ENCODE measurements around the gene MMD.

GRCh38 chr17:55451758-55452138 lies 30.1 kb upstream of the MMD start:
- TF ChIP-seq, protein P1, sequence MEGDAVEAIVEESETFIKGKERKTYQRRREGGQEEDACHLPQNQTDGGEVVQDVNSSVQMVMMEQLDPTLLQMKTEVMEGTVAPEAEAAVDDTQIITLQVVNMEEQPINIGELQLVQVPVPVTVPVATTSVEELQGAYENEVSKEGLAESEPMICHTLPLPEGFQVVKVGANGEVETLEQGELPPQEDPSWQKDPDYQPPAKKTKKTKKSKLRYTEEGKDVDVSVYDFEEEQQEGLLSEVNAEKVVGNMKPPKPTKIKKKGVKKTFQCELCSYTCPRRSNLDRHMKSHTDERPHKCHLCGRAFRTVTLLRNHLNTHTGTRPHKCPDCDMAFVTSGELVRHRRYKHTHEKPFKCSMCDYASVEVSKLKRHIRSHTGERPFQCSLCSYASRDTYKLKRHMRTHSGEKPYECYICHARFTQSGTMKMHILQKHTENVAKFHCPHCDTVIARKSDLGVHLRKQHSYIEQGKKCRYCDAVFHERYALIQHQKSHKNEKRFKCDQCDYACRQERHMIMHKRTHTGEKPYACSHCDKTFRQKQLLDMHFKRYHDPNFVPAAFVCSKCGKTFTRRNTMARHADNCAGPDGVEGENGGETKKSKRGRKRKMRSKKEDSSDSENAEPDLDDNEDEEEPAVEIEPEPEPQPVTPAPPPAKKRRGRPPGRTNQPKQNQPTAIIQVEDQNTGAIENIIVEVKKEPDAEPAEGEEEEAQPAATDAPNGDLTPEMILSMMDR (IDR thresholded peaks at IDR 0.05), result no peak
- TF ChIP-seq POLR2A (IDR thresholded peaks at IDR 0.05) (no peak), POLR2AphosphoS5 (IDR thresholded peaks at IDR 0.05; ENCODE audit: insufficient read depth in 1 of 2, low read depth in 1 of 2) (no peak)

All from vagina (tissue), 2 donors.